ENCODE measurements around the gene CDKAL1. TPM values are rescaled to one million over a fixed set of nuclear protein-coding genes. Genes with fewer than 3 reads are reported as not detected.

Gene CDKAL1
- total and polyA plus RNA-seq, 2 of the 13 experiments (the other 11 are each of a cell fraction or from before 2014, with no cell fraction given) = 9.5 to 27.7 TPM

DNA sequence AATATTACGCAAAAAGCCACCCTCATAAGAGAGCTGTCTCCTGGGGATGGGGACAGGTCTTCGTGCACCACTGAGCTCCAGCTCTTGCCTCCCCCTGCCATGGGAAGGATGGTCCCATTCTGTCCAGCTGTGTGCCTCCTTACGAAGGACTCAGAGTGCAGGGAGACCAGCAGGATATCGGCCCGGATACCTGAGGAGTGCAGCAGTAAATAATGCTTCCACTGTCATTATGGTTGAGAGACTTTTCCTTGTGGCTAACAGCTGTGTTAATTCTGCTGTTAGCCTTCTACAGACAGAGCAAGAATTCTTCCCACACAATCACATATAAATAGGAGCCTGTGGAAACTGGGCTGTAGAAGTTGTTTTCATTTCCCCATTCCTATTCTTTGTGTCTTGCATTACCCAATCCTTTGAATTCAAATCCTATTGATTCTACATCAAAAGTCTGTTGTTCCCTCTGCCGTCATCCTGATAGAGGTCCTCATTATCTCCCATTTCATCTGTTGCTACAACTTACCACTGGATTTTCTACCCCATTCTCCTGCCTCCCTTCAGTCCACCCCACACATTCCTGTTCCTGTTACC, 694.7 kb downstream of the CDKAL1 start (continued):
- TF ChIP-seq, protein P1, sequence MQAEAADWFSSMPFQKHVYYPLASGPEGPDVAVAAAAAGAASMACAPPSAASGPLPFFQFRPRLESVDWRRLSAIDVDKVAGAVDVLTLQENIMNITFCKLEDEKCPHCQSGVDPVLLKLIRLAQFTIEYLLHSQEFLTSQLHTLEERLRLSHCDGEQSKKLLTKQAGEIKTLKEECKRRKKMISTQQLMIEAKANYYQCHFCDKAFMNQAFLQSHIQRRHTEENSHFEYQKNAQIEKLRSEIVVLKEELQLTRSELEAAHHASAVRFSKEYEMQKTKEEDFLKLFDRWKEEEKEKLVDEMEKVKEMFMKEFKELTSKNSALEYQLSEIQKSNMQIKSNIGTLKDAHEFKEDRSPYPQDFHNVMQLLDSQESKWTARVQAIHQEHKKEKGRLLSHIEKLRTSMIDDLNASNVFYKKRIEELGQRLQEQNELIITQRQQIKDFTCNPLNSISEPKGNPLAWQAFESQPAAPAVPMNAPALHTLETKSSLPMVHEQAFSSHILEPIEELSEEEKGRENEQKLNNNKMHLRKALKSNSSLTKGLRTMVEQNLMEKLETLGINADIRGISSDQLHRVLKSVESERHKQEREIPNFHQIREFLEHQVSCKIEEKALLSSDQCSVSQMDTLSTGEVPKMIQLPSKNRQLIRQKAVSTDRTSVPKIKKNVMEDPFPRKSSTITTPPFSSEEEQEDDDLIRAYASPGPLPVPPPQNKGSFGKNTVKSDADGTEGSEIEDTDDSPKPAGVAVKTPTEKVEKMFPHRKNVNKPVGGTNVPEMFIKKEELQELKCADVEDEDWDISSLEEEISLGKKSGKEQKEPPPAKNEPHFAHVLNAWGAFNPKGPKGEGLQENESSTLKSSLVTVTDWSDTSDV (CRISPR knock-in tag; IDR thresholded peaks at IDR 0.05) = no peak
- TF ChIP-seq, protein P2, sequence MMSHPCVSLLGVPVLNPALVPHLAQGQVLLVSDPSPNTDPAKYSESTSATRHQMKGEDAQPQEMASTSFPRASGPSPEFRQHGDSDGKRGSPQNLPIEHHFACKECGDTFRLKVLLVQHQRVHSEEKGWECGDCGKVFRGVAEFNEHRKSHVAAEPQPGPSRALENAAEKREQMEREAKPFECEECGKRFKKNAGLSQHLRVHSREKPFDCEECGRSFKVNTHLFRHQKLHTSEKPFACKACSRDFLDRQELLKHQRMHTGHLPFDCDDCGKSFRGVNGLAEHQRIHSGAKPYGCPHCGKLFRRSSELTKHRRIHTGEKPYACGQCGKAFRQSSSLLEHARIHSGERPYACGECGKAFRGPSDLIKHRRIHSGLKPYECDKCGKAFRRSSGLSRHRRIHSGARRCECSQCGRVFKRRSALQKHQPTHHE (CRISPR knock-in tag; IDR thresholded peaks at IDR 0.05; ENCODE audit: borderline replicate concordance) = no peak
- no peak for TF ChIP-seq CCAR2 (optimal IDR thresholded peaks at IDR 0.05; ENCODE audit: low read depth, low read length)
- TF ChIP-seq ZNF292 (CRISPR knock-in tag; IDR thresholded peaks at IDR 0.05; ENCODE audit: borderline replicate concordance, low read depth) = no peak

DNA sequence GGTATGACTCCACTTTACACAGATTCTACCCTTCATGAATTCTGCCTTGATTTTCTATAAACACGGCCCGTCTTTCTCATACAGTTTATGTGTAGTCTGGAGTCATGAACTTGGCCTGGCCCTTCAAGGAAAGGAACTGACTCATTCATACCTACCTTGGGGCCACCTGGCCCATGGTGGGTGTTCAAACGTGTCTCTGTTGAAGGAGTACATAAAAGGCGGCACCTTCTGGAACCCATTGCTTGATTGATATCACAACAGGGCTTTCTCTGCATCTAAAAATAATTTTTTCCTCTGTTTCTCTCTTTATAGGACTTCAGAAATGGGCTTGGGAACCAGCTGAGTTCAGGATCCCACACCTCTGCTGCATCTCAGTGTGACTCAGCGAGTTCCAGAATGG, 696.3 kb downstream of the CDKAL1 start:
- Histone ChIP-seq H3K9me3 (ENCODE audit: low read length) (no peaks in the 10 kb centered on the region), H3K4me2 (ENCODE audit: low read depth, low read length) (no peak overlapping the region), H3K9ac (ENCODE audit: insufficient read depth, low read depth, low read length) (no peak overlapping the region), H3K27ac (ENCODE audit: extremely low read length, insufficient read depth, low read length) (no peak overlapping the region), H3K4me1 (ENCODE audit: insufficient read depth, low read length) (no peaks in the 10 kb centered on the region), H2AFZ (ENCODE audit: low read length) (no peak overlapping the region), H3K27me3 (ENCODE audit: control insufficient read depth in 1 of 2, insufficient read depth in 2 of 2, low read length in 2 of 2) (no peaks in the 10 kb centered on the region), H4K20me1 (ENCODE audit: insufficient read depth, low read length) (no peaks in the 10 kb centered on the region), H3K4me3 (replicated peaks in 1 of 3; ENCODE audit: insufficient read depth in 1 of 3, low read depth in 2 of 3, low read length in 3 of 3) (no peak overlapping the region), H3K79me2 (ENCODE audit: insufficient read depth, low read length) (no peaks in the 10 kb centered on the region), H3K36me3 (replicated peaks in 1 of 2; ENCODE audit: control insufficient read depth in 1 of 2, insufficient read depth in 2 of 2, low read length in 2 of 2) (peaks cover 1 to 17% of the 10 kb centered on the region in 2 experiments; a peak in 2 of 5 replicates)
- intact Hi-C loops (cut with micrococcal nuclease; ENCODE audit: unreplicated experiment) = no loop called here
- no TSS peak for BruUV-seq (replicated peaks)
- in situ Hi-C loops (cut with HindIII; ENCODE audit: extremely low pct_ligation_motif_present, low pct_unique_long_range_greater_than_20kb) = no loop called here
- ATAC-seq (no peak), FAIRE-seq (no peak), DNase-seq (ENCODE audit: low spot score) (no peak)
- CTCF ChIA-PET (ENCODE audit: low intra/inter-chr PET ratio, low total read pairs) = no interaction called here
- POLR2A ChIA-PET = interaction anchor here (0.6 kb wide), 1 partner anchor 38 kb away, joined by 3 read pairs; no protein-coding TSS in a partner anchor
- WGBS (ENCODE audit: low lambda C conversion rate) = 93% methylated on average over 5 of the region's 5 CpGs
- TF ChIP-seq ZNF605 (CRISPR knock-in tag; IDR thresholded peaks at IDR 0.05) (no peak), ZNF296 (CRISPR knock-in tag; conservative IDR thresholded peaks at IDR 0.05) (no peak), MEIS2 (CRISPR knock-in tag; IDR thresholded peaks at IDR 0.05) (no peak), ATM (IDR thresholded peaks at IDR 0.05; ENCODE audit: borderline replicate concordance) (no peak), ZNF619 (CRISPR knock-in tag; IDR thresholded peaks at IDR 0.05) (no peak), ZBTB21 (CRISPR knock-in tag; IDR thresholded peaks at IDR 0.05) (no peak), ZBTB14 (CRISPR knock-in tag; IDR thresholded peaks at IDR 0.05) (no peak), ISX (CRISPR knock-in tag; conservative IDR thresholded peaks at IDR 0.05) (no peak)
- TF ChIP-seq, protein P3, sequence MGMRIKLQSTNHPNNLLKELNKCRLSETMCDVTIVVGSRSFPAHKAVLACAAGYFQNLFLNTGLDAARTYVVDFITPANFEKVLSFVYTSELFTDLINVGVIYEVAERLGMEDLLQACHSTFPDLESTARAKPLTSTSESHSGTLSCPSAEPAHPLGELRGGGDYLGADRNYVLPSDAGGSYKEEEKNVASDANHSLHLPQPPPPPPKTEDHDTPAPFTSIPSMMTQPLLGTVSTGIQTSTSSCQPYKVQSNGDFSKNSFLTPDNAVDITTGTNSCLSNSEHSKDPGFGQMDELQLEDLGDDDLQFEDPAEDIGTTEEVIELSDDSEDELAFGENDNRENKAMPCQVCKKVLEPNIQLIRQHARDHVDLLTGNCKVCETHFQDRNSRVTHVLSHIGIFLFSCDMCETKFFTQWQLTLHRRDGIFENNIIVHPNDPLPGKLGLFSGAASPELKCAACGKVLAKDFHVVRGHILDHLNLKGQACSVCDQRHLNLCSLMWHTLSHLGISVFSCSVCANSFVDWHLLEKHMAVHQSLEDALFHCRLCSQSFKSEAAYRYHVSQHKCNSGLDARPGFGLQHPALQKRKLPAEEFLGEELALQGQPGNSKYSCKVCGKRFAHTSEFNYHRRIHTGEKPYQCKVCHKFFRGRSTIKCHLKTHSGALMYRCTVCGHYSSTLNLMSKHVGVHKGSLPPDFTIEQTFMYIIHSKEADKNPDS (CRISPR knock-in tag; IDR thresholded peaks at IDR 0.05) = no peak
